ENCODE measurements around the gene AVP.

Gene AVP

DNA sequence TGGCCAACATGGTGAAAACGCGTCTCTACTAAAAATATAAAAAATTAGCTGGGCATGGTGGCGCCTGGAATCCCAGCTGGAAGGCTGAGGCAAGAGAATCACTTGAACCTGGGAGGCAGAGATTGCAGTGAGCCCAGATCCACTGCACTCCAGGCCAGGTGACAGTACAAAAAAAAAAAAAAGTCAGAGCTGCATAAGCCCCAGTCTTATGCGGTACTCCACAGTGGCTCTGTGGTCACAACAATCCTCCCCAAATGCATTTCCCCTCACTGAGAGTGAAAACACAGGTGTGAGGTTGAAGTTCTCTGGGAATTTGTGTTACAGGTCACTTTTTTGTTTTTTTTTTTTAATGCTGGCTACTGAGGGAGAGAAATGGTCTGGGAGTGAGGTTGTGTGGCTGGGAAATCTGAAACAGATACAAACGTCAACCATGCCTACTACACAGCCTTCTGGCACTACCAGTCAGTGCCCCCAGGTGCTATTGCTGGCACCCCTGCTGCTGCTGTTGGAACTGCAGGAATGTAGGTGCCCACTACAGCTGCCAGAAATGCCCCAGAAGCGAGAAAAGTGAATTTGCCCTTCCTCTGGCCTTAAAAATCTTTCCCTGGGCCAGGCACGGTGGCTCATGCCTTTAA lies 33.0 kb downstream of the AVP start:
- H3K4me3 ChIP-seq (ENCODE audit: low read depth, low read length) = no peak overlapping the region

DNA sequence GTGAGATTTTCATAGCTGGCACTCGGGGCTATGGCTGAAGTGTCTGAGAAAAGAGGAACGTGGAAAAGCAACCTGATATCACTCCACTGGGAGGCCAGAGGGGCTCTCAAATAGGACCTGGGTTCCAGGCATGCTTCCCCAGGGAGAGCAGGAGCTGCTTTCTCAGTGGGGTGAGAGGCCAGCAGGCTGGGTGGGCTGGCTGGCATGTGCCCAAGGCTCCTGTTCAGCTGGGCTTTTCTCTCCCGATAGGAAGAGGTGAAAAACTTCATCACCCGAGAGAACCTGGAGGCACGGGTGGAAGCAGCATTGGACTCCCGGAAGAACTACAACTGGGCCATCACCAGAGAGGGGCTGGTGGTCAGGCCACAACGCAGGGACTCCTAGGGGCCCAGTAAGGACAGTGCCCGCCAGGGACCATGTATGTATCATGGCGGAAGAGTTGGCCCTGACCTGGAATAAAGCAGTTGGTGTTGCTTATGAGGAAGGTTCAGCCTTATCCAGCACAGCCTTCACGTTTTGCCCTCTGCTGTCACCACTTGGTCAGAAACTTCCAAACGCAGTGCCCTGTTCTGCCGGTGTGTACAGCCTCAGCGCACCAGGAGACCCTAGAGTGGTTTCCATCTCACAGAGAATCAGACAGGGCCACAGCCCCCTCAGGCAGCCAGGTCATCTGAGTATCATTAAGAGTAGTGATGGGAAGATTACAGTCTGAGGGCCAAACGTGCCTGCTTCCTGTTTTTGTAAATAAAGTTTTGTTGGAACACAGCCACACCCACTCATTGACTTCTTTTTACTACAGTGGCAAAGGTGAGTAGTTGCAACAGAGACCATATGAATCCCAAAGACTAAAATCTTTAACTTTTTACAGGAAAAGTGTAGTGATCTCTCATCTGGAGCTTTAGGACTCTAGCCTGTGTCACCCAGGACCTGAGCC lies 36.8 kb downstream of the AVP start:
- H3K4me3 ChIP-seq (ENCODE audit: low read depth, low read length) = no peak overlapping the region

DNA sequence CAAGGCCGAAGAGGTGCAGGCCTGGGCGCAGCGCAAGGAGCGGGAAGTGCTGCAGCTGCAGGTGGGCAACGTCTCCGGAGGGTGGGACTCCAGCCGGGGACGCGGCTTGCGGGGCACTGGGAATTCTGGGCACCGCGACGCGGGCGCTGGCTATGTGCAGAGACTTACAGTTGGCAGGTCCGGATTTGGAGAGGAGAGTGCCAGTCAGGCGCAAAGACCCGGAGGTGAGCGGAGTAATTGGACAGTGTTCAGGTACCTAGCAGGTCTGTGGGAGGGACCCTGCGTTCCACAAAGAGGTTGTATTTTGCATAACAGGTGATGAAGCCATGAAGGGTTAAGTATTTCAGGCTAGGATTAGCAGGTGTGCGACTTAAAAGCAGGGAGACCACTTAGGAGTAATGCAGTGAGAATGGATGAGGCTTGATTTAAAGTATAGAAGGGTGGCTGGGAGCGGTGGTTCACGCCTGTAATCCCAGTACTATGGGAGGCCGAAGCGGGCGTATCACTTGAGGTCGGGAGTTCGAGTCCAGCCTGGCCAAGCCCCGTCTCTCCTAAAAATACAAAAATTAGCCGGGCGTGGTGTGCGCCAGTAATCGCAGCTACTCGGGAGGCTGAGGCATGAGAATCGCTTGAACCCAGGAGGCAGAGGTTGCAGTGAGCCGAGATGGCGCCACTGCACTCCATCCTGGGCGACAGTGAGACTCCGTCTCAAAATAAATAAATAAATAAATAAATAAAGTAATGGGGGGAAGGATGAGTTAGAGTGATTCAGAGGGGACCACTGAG lies 37.7 kb downstream of the AVP start:
- H3K4me3 ChIP-seq (ENCODE audit: low read depth, low read length) = peak overlapping the region; percentile 92

DNA sequence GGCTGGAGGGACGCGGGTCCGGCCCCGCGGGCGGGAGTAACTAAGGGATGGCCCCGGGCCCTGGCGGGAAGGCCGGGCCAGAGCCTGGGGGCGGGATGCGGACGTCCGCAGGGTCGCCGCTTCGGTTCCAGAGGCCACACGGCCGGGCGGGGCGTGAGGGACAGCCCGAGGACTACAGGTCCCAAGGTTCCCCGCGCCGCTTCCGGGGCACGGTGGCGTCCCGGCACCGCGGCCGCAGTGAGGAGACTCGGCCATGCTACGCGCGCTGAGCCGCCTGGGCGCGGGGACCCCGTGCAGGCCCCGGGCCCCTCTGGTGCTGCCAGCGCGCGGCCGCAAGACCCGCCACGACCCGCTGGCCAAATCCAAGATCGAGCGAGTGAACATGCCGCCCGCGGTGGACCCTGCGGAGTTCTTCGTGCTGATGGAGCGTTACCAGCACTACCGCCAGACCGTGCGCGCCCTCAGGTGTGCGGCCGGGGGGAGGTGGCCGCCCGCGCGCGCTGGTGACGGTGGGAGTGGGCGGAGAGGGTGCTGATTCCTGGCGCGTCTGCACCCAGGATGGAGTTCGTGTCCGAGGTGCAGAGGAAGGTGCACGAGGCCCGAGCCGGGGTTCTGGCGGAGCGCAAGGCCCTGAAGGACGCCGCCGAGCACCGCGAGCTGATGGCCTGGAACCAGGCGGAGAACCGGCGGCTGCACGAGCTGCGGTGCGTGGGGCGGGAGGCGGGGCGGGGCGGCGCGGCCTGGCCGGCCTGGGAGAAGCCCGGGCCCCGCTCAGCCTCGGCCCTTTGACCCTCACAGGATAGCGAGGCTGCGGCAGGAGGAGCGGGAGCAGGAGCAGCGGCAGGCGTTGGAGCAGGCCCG lies 38.5 kb downstream of the AVP start, which contains the start of gene MRPS26:
Gene MRPS26 (plus strand): TSS at position 237 of the 861 bp plus-strand sequence. CDS start 17 bp downstream, at position 254.
- peak within 1 kb of the TSS; percentile 92 for H3K4me3 ChIP-seq (ENCODE audit: low read depth, low read length)

DNA sequence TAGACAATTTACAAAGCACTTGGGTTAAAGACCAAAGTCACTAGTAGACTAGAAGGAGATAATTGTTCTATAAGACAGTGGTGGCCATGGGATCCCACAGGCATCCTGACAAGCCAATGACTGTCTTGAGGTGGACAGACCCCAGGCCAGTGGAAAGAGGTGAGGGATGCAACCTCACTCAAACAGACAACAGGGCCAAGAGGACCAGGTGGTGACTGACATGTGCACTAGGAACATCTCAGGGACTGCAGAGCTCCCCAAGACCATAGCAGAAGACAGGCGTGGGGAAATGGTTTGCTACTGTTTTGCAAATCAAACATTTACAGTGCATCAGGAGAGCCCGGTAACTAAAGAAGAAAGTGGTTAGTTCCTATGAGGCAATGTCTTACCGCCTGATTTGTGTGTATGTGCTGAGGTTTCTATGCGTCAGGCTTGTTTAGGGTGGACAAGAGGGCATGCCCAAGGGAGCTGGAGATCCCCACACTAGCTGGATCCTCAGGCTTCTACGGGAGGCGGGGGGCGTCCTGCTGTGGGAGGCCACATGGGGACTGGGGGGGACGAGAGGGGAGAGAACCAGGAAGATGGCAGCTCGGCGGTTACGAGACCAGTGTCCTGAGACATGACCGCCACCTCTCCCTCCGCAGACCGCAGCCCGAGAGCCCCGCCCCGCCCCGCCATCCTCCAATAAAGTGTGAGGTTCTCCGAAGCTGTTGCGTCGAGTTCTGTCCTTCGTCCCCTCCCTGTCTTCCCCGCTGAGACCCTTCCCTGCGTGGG lies 39.3 kb downstream of the AVP start:
- peak overlapping the region; percentile 92 for H3K4me3 ChIP-seq (ENCODE audit: low read depth, low read length)

DNA sequence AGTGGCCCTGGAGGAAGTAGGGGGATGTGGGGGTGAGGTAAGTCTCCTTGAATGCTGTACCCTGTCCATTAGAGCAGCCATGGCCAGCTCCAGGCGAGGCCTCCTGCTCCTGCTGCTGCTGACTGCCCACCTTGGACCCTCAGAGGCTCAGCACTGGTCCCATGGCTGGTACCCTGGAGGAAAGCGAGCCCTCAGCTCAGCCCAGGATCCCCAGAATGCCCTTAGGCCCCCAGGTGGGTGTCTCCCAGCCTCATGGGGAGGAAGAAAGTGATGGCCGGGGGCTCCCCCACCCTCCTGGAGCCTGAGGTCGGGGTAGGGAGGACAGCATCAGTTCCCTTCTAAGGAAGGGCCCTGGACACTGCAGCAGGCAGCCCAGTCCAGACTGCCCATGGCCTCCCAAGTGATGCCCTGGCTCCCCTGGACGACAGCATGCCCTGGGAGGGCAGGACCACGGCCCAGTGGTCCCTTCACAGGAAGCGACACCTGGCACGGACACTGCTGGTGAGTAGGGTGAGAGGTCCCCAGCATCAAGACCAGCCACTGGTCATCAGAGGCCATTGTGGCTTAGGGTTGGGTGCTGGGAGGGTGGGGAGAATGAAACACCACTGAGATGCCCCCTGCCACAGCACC lies 40.1 kb downstream of the AVP start:
- no peak overlapping the region for H3K4me3 ChIP-seq (ENCODE audit: low read depth, low read length)

DNA sequence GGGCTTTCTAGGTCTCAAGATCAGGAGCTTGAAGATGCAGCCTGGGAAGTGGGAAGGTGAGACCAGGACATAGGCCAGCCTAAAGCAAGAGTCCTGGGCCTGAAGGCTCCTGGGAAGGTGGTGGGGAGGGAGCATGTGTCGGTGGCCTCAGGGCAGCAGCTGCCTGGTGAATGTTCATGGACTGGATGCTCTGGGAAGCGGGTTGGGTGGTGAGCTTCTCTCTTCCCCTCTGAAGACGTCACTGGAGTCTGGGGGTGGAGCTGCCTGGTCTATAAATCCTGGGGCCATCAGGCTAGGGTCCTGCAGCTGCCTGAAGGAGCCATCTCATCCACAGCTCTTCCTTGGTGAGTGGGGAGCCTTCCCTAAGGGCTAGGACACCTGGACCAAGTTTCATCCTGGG lies 41.2 kb downstream of the AVP start, which contains the start of gene GNRH2:
Gene GNRH2 (plus strand): TSS at position 301 of the 400 bp plus-strand sequence. CDS start 793 bp downstream, outside the sequence.
- H3K4me3 ChIP-seq (ENCODE audit: low read depth, low read length) = no peak within 1 kb of the TSS

DNA sequence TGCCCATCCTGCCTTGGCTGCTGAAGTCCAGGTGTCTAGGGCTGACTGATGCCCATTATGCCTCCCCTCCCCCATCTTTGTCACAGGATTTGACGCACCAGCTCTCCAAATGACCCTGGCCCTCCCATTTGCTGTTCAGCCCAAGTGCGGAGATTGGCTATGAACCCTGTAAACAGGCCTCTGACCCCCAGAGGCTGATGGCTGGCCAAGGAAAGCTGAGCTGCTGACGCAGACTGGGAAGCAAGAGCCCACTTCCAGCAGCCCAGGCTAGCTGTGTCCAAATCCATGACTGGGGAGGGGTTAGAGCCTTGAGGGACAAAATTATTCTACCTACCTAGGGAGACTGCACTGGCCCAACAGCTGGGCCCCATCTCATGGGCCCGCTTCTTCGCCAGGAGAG lies 41.9 kb downstream of the AVP start:
- H3K4me3 ChIP-seq (ENCODE audit: low read depth, low read length) = no peak overlapping the region

DNA sequence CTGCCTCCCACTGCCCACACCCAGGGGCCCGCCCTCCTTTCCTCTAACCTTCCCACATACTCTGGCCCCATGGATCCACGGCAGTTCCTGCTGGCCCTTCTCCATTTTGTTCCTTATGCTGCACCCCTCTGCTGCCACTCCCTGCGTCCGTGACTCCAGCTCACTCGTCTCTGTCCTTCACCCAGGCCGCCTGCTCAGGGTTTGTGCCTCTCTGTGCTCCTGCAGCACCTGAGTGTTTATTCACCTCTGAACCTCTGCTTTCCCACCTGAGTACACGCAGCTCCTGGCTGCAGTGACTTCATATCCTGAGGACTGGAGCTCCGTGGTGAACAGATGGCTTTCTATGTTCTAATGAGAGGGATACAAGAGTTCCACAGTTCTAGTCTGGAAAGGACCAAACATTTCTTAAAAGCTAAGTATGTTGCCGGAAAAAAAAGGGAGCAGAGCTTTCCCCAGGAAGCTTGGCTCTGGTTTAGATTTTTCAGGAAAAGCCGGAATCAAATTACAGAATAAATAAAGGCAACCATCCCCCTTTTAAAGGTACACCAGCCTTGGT lies 42.6 kb downstream of the AVP start:
- no peak overlapping the region for H3K4me3 ChIP-seq (ENCODE audit: low read depth, low read length)

DNA sequence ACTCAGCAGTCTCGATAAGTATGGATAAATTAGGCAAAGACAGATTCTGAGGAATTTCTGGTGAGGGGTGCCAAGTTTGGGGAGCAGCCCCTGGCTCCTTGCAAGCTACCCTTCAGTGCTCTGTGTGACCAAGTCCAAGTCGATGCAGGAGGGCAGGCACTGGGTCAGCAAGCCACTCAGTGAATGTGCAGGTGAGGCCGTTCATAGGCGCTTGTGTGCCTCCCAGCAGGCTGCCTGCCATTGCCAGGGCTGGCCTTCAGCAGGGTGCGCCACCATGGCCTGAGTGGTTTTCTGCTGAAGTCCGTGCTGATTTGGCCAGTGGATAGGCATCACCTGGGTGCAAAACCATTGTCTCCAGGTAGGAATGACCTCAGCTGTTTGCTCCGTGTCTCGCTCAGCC lies 44.4 kb downstream of the AVP start:
- no peak overlapping the region for H3K4me3 ChIP-seq (ENCODE audit: low read depth, low read length)

DNA sequence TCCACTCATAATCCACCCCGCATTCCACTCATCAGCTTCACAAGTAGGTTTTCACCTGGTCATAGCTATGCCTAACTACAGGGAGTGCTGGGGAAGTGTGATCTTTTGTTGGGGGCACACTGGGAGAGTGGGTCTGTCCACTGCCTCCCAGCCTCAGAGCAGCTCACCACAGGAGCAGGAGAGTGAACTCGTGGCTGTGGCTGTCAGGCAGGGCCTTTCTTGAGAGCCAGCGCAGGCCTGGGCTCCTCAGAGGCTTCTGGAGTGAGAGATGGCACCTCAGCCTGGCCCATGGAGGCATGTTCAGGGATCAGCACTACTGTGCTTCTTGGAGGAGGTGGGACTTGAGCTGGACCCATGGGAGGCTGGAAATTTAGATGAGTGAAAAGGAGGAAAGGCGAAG lies 45.1 kb downstream of the AVP start:
- no peak overlapping the region for H3K4me3 ChIP-seq (ENCODE audit: low read depth, low read length)

DNA sequence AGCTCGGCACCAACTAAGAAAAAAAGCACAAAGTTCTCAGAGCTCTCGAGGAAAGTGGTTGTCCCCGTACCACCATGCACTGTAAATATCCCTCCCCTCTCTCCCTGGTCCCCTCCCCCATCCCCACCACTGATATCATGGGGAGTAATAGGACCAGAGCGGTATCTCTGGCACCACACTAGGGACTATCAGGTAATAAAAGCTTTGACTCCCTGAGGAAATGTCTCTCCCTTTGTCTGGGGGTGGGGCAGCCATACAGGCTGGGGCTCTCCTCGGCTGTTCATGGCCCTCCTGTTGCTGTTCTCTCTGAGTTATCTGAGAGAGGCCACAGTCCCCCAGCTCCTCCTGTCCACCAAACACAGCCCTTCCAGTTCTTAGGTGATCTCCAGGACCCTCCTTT lies 46.1 kb downstream of the AVP start:
- no peak overlapping the region for H3K4me3 ChIP-seq (ENCODE audit: low read depth, low read length)

DNA sequence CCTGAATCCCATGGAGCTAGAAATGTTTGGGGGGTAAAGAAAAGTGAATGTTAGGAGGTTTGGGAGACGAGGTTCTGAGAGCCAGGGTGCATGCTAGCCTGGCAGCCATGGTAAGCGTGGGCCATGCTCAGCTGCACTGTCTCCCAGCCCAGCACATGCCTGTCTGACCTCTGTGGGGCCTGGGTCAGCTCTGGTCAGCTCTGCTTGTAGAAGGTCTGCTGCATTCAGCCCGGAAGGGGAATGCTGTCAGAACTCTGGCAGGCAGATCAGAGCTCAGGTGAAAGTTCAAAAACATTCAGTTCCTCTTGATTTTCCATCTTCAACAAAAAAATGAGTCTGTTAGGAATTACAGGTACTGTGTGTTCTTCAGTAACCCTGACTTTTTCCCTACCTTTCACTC lies 46.9 kb downstream of the AVP start:
- no peak overlapping the region for H3K4me3 ChIP-seq (ENCODE audit: low read depth, low read length)

DNA sequence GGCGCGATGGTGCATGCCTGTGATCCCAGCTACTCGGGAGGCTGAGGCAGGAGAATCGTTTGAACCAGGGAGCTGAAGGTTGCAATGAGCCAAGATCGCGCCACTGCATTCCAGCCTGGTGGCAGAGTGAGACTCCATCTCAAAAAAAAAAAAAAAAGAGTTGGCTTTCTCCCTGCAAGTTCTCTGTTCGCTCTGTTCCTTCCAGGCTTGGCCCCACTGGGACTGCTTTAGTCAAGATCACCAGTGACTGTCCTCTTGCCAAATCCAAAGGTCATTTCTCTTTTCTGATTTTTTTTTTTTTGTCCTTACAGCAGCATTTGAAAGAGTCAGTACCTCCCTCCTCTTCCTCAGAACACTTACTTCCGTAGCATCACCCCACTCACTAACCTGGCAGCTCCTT lies 51.9 kb downstream of the AVP start:
- no peak overlapping the region for H3K4me3 ChIP-seq (ENCODE audit: low read depth, low read length)
